Right cardiac atrium (tissue), 5 donors: Measurements from ENCODE around the gene PLAAT5. TPM values are rescaled to one million over a fixed set of nuclear protein-coding genes. Genes with fewer than 3 reads are reported as not detected.

Source experiments
- ATAC-seq, 2 donors: fragments of 200-7000 bp; cut with Tn5 transposase; one replicate each; pipeline versions ENCODE4 v1.8.0 to v1.9.1; 2020; ENCODE audit warnings: moderate library complexity in 2 of 2, mild to moderate bottlenecking in 1 of 2
- DNase-seq, 3 donors: peaks; one replicate each; pipeline ENCODE4 v3.0.0-alpha.2; 2020
- H3K27ac ChIP-seq: one replicate; pipeline ENCODE4 v1.5.1; 2013; ENCODE audit warnings: mild to moderate bottlenecking, low read length, control low read depth, moderate library complexity
- H3K27me3 ChIP-seq: one replicate; pipeline ENCODE4 v1.6.1; 2013; ENCODE audit not compliant: control insufficient read depth, insufficient read depth
- H3K4me1 ChIP-seq: one replicate; pipeline ENCODE4 v1.6.1; 2013; ENCODE audit warnings: low read length; ENCODE audit not compliant: control insufficient read depth, insufficient read depth
- H3K4me3 ChIP-seq: one replicate; pipeline ENCODE4 v1.5.1; 2013; ENCODE audit warnings: low read length, control low read depth
- H3K9me3 ChIP-seq: one replicate; pipeline ENCODE4 v1.6.1; 2013; ENCODE audit warnings: low read length; ENCODE audit not compliant: control insufficient read depth
- WGBS: extraction: QIAGEN DNeasy Blood & Tissue Kit; methylation state at CpG from one replicate; pipeline ENCODE4 v1.1.7; 2013; 5-methylcytosine and 5-hydroxymethylcytosine counted together
- intact Hi-C, 4 donors: fragments of 100-400 bp; cut with DNase I; formaldehyde crosslinking; loops; one replicate each; pipeline versions ENCODE4 v1.11.0 to v1.14.0; 2022 to 2023
- polyA plus RNA-seq: library from polyadenylated mRNA; stranded (reverse); fragments of 200-250 nt; gene quantifications from one replicate; pipeline ENCODE4 v1.2.3, GENCODE V29; 2013
- total RNA-seq, 4 donors: library from RNA; stranded (reverse); fragmentation: NEBNext Ultra II Directional; extraction: Animal tissue kit (Norgen Biotek cat#: 25700); gene quantifications; one replicate each; pipeline ENCODE4 v1.2.1, GENCODE V29; 2021
- donor health status: healthy with polysubstance abuse.
- donor health status: DM: no; HTN: yes; CAD: no.
- donor health status: DM: no; HTN: no; CAD: no.
- donor health status: DM: no; HTN: yes; CAD: no; lungs with severe emphysema.
- donor health status: DM: yes; HTN: yes; CAD: no.

Gene PLAAT5
- total and polyA plus RNA-seq, 5 donors = 2.9 to 5.2 (median 4.3) TPM

DNA sequence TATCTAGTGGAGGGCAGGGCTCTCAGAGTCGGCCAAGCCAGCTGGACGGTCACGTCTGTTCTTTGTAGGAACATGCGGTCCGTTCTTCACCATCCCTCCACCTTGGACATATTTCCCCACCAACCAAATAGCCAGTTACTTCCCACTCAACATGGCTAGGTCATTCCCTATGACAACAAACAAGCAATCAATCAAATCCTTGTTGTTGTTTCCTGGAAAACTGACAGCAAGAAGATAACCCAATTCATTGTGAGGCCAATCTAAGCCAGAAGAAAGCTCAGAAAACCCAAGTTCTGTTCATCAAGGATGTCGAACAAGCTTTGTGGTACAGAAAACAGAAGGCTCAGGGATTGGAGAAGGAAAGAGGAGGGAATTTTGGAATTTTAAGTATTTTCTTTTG is 10.9 kb downstream of the PLAAT5 start:
- Histone ChIP-seq H3K27ac (no peak overlapping the region), H3K4me3 (no peak overlapping the region), H3K27me3 (no peaks in the 10 kb centered on the region), H3K4me1 (no peaks in the 10 kb centered on the region), H3K9me3 (no peaks in the 10 kb centered on the region)
- intact Hi-C loops = loop anchor here in 2 of 4 donors (2.0 to 10.0 kb wide), 2 partner anchors 159 to 255 kb away; no protein-coding TSS in a partner anchor
- ATAC-seq = no peak
- WGBS = 81% methylated on average over 6 of the region's 6 CpGs
- DNase-seq = no peak

DNA sequence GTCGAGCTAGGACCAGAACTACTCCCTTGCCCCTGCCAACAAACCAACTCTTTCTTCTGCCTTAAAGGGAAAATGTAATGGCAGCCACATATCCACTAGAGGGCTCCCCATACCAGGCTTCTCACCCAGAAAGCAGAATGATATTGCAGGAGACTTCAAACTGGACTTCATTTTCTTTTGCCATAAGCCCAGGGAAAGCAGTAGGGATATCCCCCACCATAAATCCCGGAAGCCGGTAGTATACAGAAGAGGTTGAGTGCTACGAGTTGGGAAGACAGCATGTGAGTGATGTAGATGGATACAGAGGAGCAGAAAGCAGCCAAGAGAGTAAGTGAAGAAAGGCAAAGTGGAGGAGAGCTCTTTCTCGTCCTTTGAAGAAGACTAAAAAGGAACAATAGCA is 12.1 kb downstream of the PLAAT5 start:
- H3K27me3 ChIP-seq = no peaks in the 10 kb centered on the region
- ATAC-seq (peak; percentile 80 to 92), DNase-seq (no peak)
- H3K27ac ChIP-seq = no peak overlapping the region
- WGBS = 13% methylated on average over 5 of the region's 5 CpGs
- H3K4me1 ChIP-seq = no peaks in the 10 kb centered on the region
- no peak overlapping the region for H3K4me3 ChIP-seq
- H3K9me3 ChIP-seq = no peaks in the 10 kb centered on the region
- intact Hi-C loops = loop anchor here (2.0 to 10.0 kb wide), 3 partner anchors 156 to 256 kb away; no protein-coding TSS in a partner anchor

DNA sequence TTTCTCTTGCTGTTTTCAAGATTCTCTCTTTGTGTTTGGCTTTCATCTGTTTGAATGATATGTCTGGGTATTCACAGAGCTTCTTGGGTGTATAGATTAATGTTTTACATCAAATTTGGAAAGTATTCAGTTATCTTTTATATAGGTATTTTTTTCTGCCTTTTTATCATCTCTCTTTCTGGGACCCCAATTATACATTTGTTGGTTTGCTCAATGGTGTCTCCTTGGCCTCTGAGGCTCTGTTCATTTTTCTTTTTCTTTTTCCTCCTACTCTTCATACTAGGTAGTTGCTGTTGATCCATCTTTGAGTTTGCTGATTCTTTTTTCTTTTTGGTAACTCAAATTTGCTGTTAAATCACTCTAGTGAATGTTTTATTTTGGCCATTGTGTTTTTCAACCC is 14.3 kb downstream of the PLAAT5 start:
- Histone ChIP-seq H3K4me3 (no peak overlapping the region), H3K27ac (no peak overlapping the region), H3K27me3 (no peaks in the 10 kb centered on the region), H3K4me1 (no peaks in the 10 kb centered on the region), H3K9me3 (no peaks in the 10 kb centered on the region)
- ATAC-seq = no peak
- DNase-seq = no peak
- intact Hi-C loops = loop anchor here (5.0 to 10.0 kb wide), 2 partner anchors 161 to 258 kb away; no protein-coding TSS in a partner anchor

DNA sequence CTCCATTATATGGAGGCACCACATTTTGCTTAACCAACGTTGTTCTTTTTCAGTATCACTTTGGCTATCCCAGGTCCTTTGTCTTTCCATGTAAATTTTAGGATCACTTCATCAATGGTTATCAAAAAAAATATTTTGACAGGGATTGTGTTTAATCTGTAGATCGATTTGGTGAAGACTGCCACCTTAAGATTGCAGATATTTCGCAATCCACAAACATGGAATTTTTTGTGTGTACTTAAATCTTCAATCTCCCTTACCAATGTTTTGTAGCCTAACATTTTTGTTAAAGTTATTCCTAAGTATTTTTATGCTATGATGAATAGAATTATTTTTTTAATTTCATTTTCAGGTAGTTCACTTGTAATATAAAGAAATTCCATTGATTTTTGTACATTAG is 18.6 kb downstream of the PLAAT5 start:
- ATAC-seq (no peak), DNase-seq (no peak)
- H3K4me3 ChIP-seq = no peak overlapping the region
- WGBS = 81% methylated on average over 3 of the region's 3 CpGs
- intact Hi-C loops = loop anchor here in 2 of 4 donors (10.0 kb wide), 1 partner anchor 262 kb away; no protein-coding TSS in a partner anchor
- H3K27me3 ChIP-seq = no peaks in the 10 kb centered on the region
- H3K4me1 ChIP-seq = no peaks in the 10 kb centered on the region
- H3K9me3 ChIP-seq = no peaks in the 10 kb centered on the region
- no peak overlapping the region for H3K27ac ChIP-seq

DNA sequence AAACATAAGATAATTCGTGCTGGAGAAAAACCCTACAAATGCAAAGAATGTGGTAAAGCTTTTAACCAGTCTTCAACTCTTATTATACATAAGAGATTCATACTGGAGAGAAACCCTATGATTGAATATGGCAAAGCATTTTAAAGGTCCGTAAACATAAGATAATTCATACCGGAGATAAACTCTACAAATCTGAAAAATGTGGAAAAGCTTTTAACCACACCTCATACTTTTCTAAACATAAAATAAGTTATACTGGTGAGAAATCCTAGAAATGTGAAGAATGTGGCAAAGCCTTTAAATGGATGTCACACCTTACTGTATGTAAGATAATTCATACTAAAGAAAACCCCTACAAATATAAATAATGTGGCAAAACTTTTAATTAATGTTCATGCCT is 20.7 kb downstream of the PLAAT5 start:
- intact Hi-C loops = loop anchor here in 2 of 4 donors (10.0 kb wide), 1 partner anchor 264 kb away; no protein-coding TSS in a partner anchor
- Histone ChIP-seq H3K4me3 (no peak overlapping the region), H3K27me3 (no peaks in the 10 kb centered on the region), H3K4me1 (no peaks in the 10 kb centered on the region), H3K9me3 (no peaks in the 10 kb centered on the region), H3K27ac (no peak overlapping the region)
- ATAC-seq (no peak), DNase-seq (no peak)
- 59% methylated on average over 3 of the region's 3 CpGs for WGBS

DNA sequence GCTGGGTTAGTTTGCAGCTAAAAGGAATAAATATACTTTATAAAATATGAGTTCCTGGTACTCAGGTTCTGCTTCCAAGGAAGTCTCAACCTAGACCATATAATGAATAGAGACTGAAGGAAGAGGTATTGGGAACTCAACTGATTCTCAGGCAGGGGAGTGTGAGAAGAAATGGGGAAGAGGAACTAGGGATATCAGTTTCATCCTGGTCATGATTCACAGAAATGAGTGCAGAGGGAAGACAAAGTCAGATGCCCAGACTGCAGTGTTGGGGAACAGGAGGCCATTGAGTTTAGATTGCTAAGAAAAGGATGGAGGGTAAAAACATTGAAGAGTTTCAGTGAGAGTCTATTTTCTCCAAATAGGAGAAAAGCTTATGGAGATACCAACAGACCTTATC is 28.8 kb downstream of the PLAAT5 start:
- Histone ChIP-seq H3K4me3 (no peak overlapping the region), H3K27ac (no peak overlapping the region), H3K27me3 (no peaks in the 10 kb centered on the region), H3K4me1 (no peaks in the 10 kb centered on the region), H3K9me3 (no peaks in the 10 kb centered on the region)
- intact Hi-C loops = no loop called here
- DNase-seq (no peak), ATAC-seq (no peak)

DNA sequence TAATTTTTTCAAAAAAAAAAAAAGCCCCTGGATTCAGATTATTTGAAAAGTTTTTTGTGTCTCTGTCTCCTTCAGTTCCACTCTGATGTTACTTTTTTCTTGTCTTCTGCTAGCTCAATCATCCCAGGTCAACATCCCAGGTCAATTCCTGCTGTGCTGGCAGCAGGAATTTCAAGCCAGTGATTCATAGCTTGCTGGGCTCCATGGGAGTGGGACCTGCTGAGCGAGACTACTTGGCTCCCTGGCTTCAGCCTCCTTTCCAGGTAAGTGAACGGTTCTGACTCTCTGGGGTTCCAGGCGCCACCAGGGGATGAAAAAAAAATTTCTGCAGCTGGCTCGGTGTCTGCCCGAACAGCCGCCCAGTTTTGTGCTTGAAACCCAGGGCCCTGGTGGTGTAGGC is 31.4 kb downstream of the PLAAT5 start:
- H3K9me3 ChIP-seq = no peaks in the 10 kb centered on the region
- ATAC-seq = no peak
- H3K27me3 ChIP-seq = no peaks in the 10 kb centered on the region
- no peak overlapping the region for H3K4me3 ChIP-seq
- WGBS = 49% methylated on average over 6 of the region's 6 CpGs
- DNase-seq = no peak
- intact Hi-C loops = no loop called here
- H3K27ac ChIP-seq = no peak overlapping the region
- H3K4me1 ChIP-seq = no peaks in the 10 kb centered on the region

DNA sequence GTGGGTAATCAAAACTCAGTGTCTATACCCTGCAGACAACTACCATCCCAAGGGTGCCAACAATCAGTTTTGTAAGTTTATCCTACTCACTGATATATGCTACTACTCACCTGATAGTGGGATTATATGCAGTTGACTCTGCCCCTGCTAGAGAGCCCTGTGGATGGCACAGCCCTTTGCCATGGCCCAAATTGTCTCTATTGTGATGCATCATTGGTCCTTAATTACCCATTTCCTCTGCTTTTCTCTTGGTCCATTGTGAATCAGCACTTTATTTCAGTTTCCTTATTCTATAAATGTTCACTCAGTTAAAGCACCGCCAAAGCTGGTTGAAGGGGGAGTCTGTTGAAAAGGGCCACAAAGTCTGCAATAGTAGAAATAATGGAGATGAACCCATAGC is 42.3 kb downstream of the PLAAT5 start:
- no peak for ATAC-seq
- Histone ChIP-seq H3K27me3 (no peaks in the 10 kb centered on the region), H3K27ac (no peak overlapping the region), H3K9me3 (no peaks in the 10 kb centered on the region), H3K4me1 (no peaks in the 10 kb centered on the region), H3K4me3 (no peak overlapping the region)
- DNase-seq = no peak
- intact Hi-C loops = no loop called here
- 41% methylated on average over 1 of the region's 1 CpG for WGBS

DNA sequence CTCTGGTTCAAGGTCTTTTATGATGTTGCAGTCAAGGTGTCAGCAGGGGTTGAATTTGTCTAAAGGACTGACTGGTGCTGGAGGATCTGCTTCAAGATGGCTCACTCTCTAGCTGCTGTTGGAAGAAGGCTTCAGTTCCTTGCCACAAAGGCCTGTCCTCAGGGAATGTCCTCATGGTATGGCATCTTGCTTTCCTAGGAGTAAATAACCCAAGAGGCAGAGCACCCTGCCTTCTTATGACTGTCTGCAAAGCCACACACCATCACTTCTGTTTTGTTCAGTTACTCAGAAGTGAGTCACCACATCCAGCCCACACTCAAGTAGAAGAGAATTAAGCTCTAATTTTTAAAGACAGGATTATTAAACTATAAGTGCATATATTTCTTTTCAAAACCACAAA is 45.2 kb downstream of the PLAAT5 start:
- Histone ChIP-seq H3K27me3 (no peaks in the 10 kb centered on the region), H3K9me3 (no peaks in the 10 kb centered on the region), H3K27ac (no peak overlapping the region), H3K4me1 (no peaks in the 10 kb centered on the region), H3K4me3 (no peak overlapping the region)
- no peak for DNase-seq
- ATAC-seq = no peak
- intact Hi-C loops = no loop called here

DNA sequence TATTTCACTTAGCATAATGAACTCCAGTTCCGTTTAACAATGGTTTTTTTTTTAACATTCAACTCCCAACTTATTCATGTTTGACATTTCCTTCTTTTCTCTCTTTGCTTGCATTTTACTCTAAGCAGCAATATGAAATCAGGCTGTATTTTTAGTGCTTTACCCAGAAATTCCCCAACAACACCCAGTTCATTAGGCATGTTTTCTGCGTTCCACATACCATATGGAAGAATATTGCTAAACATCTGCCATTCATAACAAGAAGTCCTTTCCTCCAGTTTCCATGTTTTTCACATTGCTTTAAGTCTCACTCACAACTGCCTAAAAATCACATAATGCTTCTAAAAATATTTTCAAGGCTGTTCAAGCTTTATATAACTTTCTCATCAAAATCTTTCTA is 45.8 kb downstream of the PLAAT5 start:
- ATAC-seq (no peak), DNase-seq (no peak)
- no peak overlapping the region for H3K4me3 ChIP-seq
- no peaks in the 10 kb centered on the region for H3K9me3 ChIP-seq
- H3K27me3 ChIP-seq = no peaks in the 10 kb centered on the region
- WGBS = 76% methylated on average over 2 of the region's 2 CpGs
- intact Hi-C loops = no loop called here
- H3K27ac ChIP-seq = no peak overlapping the region
- H3K4me1 ChIP-seq = no peaks in the 10 kb centered on the region

DNA sequence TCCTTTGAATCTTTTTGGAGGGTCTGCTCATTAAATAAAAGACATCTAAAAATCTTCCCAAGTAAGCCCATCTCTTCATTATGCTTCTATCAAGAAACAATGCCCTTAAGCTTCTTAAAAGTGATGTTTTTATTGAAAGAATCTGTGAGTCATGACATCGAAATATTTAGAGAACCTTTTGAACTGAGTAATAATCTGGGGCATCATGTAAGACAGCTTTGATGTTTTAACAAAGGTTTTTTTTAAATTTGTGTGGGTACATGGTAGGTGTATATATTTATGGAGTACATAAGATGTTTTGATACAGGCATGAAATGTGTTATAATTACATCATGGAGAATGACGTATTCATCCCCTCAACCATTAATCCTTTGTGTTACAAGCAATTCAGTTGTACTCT is 46.8 kb downstream of the PLAAT5 start:
- H3K27me3 ChIP-seq = no peaks in the 10 kb centered on the region

DNA sequence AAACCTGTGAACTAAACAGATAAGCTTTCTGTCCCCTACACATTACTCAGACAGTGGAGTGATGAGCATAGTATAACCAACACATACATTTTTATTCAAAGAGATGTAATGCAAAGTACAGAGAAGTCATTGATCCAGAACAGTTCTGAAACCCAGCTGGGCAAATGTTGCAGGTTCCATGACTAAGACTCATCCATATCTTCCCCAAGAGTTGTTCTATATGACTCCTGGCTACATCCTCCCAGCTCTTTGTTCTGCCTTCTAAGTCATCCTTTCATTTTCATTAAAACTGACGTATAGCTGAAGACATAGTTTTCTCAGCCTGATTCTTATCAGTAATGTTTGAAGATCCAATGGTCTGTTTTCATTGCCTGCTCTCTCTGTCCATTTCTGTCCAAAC is 47.3 kb downstream of the PLAAT5 start:
- no peak overlapping the region for H3K4me3 ChIP-seq
- H3K4me1 ChIP-seq = no peaks in the 10 kb centered on the region
- no peak overlapping the region for H3K27ac ChIP-seq
- 62% methylated on average over 1 of the region's 1 CpG for WGBS
- no peaks in the 10 kb centered on the region for H3K27me3 ChIP-seq
- intact Hi-C loops = no loop called here
- ATAC-seq (no peak), DNase-seq (no peak)
- H3K9me3 ChIP-seq = no peaks in the 10 kb centered on the region

More for the DNA sequence above, 46.8 kb downstream of the PLAAT5 start:
- H3K4me1 ChIP-seq = no peaks in the 10 kb centered on the region
- H3K4me3 ChIP-seq = no peak overlapping the region
- ATAC-seq (no peak), DNase-seq (no peak)
- H3K9me3 ChIP-seq = no peaks in the 10 kb centered on the region
- intact Hi-C loops = no loop called here
- H3K27ac ChIP-seq = no peak overlapping the region
- 73% methylated on average over 2 of the region's 2 CpGs for WGBS
